ENCODE measurements around the gene ITPR1. TPM values are rescaled to one million over a fixed set of nuclear protein-coding genes. Genes with fewer than 3 reads are reported as not detected.
A peak's percentile ranks its signal among the peaks of the same experiment; 100 is the strongest.

ITPR1 gene
- total RNA-seq, 4 donors from 2014 or later = 15.3 to 50.2 (median 28.7) TPM

GRCh38 chr3:4582624-4583023, 89.5 kb downstream of the ITPR1 start:
- H3K4me1 ChIP-seq = peaks cover 3 to 44% (median 22%) of the 10 kb centered on the region in 4 donors
- WGBS, 2 donors (ENCODE audit: low coverage in 1 of 2) = 48% methylated on average over 3 of the region's 3 CpGs
- H3K36me3 ChIP-seq = no peaks in the 10 kb centered on the region
- no peaks in the 10 kb centered on the region for H3K27me3 ChIP-seq
- TF ChIP-seq POLR2A (IDR thresholded peaks at IDR 0.05) = no peak
- TF ChIP-seq EP300 (IDR thresholded peaks at IDR 0.05; ENCODE audit: low read depth) = no peak
- no peak for TF ChIP-seq POLR2AphosphoS5 (IDR thresholded peaks at IDR 0.05)
- TF ChIP-seq, protein P1, sequence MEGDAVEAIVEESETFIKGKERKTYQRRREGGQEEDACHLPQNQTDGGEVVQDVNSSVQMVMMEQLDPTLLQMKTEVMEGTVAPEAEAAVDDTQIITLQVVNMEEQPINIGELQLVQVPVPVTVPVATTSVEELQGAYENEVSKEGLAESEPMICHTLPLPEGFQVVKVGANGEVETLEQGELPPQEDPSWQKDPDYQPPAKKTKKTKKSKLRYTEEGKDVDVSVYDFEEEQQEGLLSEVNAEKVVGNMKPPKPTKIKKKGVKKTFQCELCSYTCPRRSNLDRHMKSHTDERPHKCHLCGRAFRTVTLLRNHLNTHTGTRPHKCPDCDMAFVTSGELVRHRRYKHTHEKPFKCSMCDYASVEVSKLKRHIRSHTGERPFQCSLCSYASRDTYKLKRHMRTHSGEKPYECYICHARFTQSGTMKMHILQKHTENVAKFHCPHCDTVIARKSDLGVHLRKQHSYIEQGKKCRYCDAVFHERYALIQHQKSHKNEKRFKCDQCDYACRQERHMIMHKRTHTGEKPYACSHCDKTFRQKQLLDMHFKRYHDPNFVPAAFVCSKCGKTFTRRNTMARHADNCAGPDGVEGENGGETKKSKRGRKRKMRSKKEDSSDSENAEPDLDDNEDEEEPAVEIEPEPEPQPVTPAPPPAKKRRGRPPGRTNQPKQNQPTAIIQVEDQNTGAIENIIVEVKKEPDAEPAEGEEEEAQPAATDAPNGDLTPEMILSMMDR (IDR thresholded peaks at IDR 0.05) = no peak
- no peak for DNase-seq
- in situ Hi-C loops (cut with MboI; ENCODE audit: low pct_ligation_motif_present in 1 of 4, low pct_unique_long_range_greater_than_20kb in 1 of 4, low sequenced_read_pairs in 3 of 4) = no loop called here
- intact Hi-C loops (cut with DNase I; ENCODE audit: low total_unique reads) = loop anchor here (5.0 kb wide), 1 partner anchor 90 kb away; the partner anchor contains the start of gene ITPR1
- H3K27ac ChIP-seq = peak overlapping the region; percentile 72 to 84 (median 76)
- H3K9me3 ChIP-seq = no peaks in the 10 kb centered on the region
- H3K4me3 ChIP-seq = no peak overlapping the region

DNA sequence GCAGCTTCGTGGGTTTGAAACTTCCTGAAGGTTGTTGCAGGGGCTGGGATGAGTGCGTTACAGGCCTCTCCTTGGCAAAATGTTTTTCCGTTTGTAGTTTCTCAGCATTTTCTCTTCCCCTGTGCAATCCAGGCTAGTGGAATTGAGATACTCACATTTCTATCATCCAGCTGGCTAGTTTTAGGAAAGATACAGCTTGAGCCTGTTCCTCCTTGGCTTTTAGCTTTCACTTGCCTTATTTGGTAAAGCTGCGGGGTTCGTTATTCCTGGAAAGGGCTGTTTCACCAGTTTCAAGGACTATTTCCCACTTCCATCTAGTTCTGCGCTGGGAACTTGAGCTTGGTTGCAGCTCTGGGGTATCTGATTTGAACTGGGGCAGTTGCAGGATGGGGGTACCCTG, 90.3 kb downstream of the ITPR1 start:
- peak in 1 of 3 donors; percentile 29 for TF ChIP-seq POLR2AphosphoS5 (IDR thresholded peaks at IDR 0.05)
- TF ChIP-seq EP300 (IDR thresholded peaks at IDR 0.05; ENCODE audit: low read depth) = no peak
- in situ Hi-C loops (cut with MboI; ENCODE audit: low pct_ligation_motif_present in 1 of 4, low pct_unique_long_range_greater_than_20kb in 1 of 4, low sequenced_read_pairs in 3 of 4) (no loop called here), intact Hi-C loops (cut with DNase I; ENCODE audit: low total_unique reads) (loop anchor here (5.0 kb wide), 1 partner anchor 91 kb away; the partner anchor contains the start of gene ITPR1)
- no peak for DNase-seq
- Histone ChIP-seq H3K27me3 (no peaks in the 10 kb centered on the region), H3K27ac (peak overlapping the region; percentile 72 to 84 (median 76)), H3K36me3 (no peaks in the 10 kb centered on the region), H3K4me1 (peaks cover 5 to 50% (median 22%) of the 10 kb centered on the region in 4 donors), H3K4me3 (peak overlapping the region in 1 of 4 donors; percentile 40), H3K9me3 (no peaks in the 10 kb centered on the region)
- WGBS, 2 donors (ENCODE audit: low coverage in 1 of 2) = 54 to 62% methylated on average over 4 to 6 of the region's 6 CpGs

- TF ChIP-seq POLR2A (IDR thresholded peaks at IDR 0.05) = no peak
- TF ChIP-seq, protein P1 (IDR thresholded peaks at IDR 0.05) = peak in 1 of 5 experiments; percentile 5
- Histone ChIP-seq H3K4me3 (peak overlapping the region in 3 of 4 donors; percentile 15 to 40 (median 16)), H3K27me3 (no peaks in the 10 kb centered on the region), H3K9me3 (no peaks in the 10 kb centered on the region), H3K4me1 (peaks cover 7 to 55% (median 23%) of the 10 kb centered on the region in 4 donors), H3K27ac (peak overlapping the region; percentile 72 to 84 (median 76)), H3K36me3 (no peaks in the 10 kb centered on the region)
- DNase-seq = peak; percentile 15
- intact Hi-C loops (cut with DNase I; ENCODE audit: low total_unique reads) (loop anchor here (5.0 kb wide), 1 partner anchor 92 kb away; the partner anchor contains the start of gene ITPR1), in situ Hi-C loops (cut with MboI; ENCODE audit: low pct_ligation_motif_present in 1 of 4, low pct_unique_long_range_greater_than_20kb in 1 of 4, low sequenced_read_pairs in 3 of 4) (no loop called here)
- WGBS, 2 donors (ENCODE audit: low coverage in 1 of 2) = 20 to 28% methylated on average over 8 to 12 of the region's 12 CpGs
Observed at GRCh38 chr3:4584456-4585249, 91.5 kb downstream of the ITPR1 start.

DNA sequence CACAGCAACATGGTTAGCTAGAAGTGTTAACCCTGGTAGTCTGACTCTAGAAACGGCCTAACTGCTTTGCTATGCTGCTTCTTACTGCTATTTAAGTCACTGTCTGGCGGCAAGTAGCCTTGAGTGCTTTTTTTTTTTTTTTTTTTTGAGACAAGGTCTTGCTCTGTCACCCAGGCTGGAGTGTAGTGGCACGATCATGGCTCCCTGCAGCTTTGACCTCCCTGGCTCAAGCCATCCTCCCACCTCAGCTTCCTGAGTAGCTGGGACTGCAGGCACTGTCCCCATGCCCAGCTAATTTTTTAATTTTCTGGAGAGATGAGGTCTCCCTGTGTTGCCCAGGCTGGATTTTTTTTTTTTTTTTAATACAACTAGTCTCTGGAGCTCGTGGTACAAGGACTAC, 93.2 kb downstream of the ITPR1 start:
- intact Hi-C loops (cut with DNase I; ENCODE audit: low total_unique reads) (no loop called here), in situ Hi-C loops (cut with MboI; ENCODE audit: low pct_ligation_motif_present in 1 of 4, low pct_unique_long_range_greater_than_20kb in 1 of 4, low sequenced_read_pairs in 3 of 4) (no loop called here)
- no peak for DNase-seq
- no peak overlapping the region for H3K4me3 ChIP-seq
- H3K4me1 ChIP-seq = peaks cover 7 to 55% (median 23%) of the 10 kb centered on the region in 4 donors
- no peak overlapping the region for H3K27ac ChIP-seq
- no peak for TF ChIP-seq POLR2A (IDR thresholded peaks at IDR 0.05)
- TF ChIP-seq POLR2AphosphoS5 (IDR thresholded peaks at IDR 0.05) = no peak
- TF ChIP-seq EP300 (IDR thresholded peaks at IDR 0.05; ENCODE audit: low read depth) = no peak
- TF ChIP-seq, protein P1 (IDR thresholded peaks at IDR 0.05) = no peak
- H3K27me3 ChIP-seq = no peaks in the 10 kb centered on the region
- WGBS, 2 donors (ENCODE audit: low coverage in 1 of 2) = 63 to 81% methylated on average over 3 to 4 of the region's 4 CpGs
- H3K36me3 ChIP-seq = no peaks in the 10 kb centered on the region
- no peaks in the 10 kb centered on the region for H3K9me3 ChIP-seq
